Stimulated activated CD4-positive, alpha-beta T cell treated with anti-CD3 and anti-CD28 coated beads, Interleukin-15, amount 100 ng/mL, for 1 hour (primary cell): ENCODE measurements around the gene TMED9.

ENCODE experiments used
- DNase-seq, 2 donors: peaks; one replicate each; pipeline ENCODE4 v3.0.0-alpha.2; 2020; ENCODE audit warnings: low read depth in 1 of 2, low spot score in 1 of 2

The TMED9 gene

GRCh38 chr5:177576169-177576568 lies 15.8 kb upstream of the TMED9 start:
- no peak for DNase-seq

GRCh38 chr5:177578316-177578715 lies 13.7 kb upstream of the TMED9 start:
- DNase-seq = no peak

GRCh38 chr5:177588413-177588909 lies 3.5 kb upstream of the TMED9 start:
- no peak for DNase-seq

- DNase-seq = no peak
These were observed 1.6 kb upstream of the TMED9 start for GRCh38 chr5:177590406-177590805.

- DNase-seq = no peak
These were observed 353 bp upstream of the TMED9 start for GRCh38 chr5:177591690-177592009.

- DNase-seq = no peak
These were observed 902 bp downstream of the TMED9 start for GRCh38 chr5:177592905-177593304.

- no peak for DNase-seq
These were observed 1.5 kb downstream of the TMED9 start for GRCh38 chr5:177593511-177593910.

- DNase-seq = no peak
These were observed 2.1 kb downstream of the TMED9 start for GRCh38 chr5:177594071-177594470.

GRCh38 chr5:177595026-177595585 lies 3.1 kb downstream of the TMED9 start:
- no peak for DNase-seq

- no peak for DNase-seq
These were observed 4.2 kb downstream of the TMED9 start for GRCh38 chr5:177595991-177596774.

GRCh38 chr5:177596775-177597238 lies 4.8 kb downstream of the TMED9 start:
- DNase-seq = no peak

- DNase-seq = no peak
These were observed 6.5 kb downstream of the TMED9 start for GRCh38 chr5:177598477-177598876.

GRCh38 chr5:177599731-177600507 lies 7.9 kb downstream of the TMED9 start, which contains the start of gene B4GALT7:
Gene B4GALT7, plus strand, starts transcription at chr5:177600132. Its CDS starts 79 bp downstream, at chr5:177600211.
- peak; percentile 78 to 86 for DNase-seq

- no peak for DNase-seq
These were observed 8.6 kb downstream of the TMED9 start for GRCh38 chr5:177600508-177601018.

GRCh38 chr5:177601126-177601525 lies 9.1 kb downstream of the TMED9 start:
- DNase-seq = no peak

GRCh38 chr5:177601577-177602457 lies 9.8 kb downstream of the TMED9 start:
- no peak for DNase-seq

- no peak for DNase-seq
These were observed 10.4 kb downstream of the TMED9 start for GRCh38 chr5:177602458-177602830.

GRCh38 chr5:177603631-177604030 lies 11.6 kb downstream of the TMED9 start:
- no peak for DNase-seq

- no peak for DNase-seq
These were observed 12.1 kb downstream of the TMED9 start for GRCh38 chr5:177604116-177604521.

- DNase-seq = no peak
These were observed 12.7 kb downstream of the TMED9 start for GRCh38 chr5:177604656-177605055.

GRCh38 chr5:177605078-177605477 lies 13.1 kb downstream of the TMED9 start:
- no peak for DNase-seq
